ENCODE data around the gene BSCL2.

- TF ChIP-seq CTCF (IDR thresholded peaks at IDR 0.05) (no peak), POLR2A (IDR thresholded peaks at IDR 0.05) (no peak)
Observed at GRCh38 chr11:62666259-62666926, 40.8 kb downstream of the BSCL2 start.
